Lower leg skin (tissue), 3 donors: Measurements from ENCODE around the gene LRP3.

Experiments used
- POLR2A ChIP-seq, 2 donors: fragments of 450-650 bp; IDR thresholded peaks; one replicate each; pipeline ENCODE4 v1.6.1; 2016 to 2017; ENCODE audit warnings: antibody characterized with exemption in 2 of 2, mild to moderate bottlenecking in 1 of 2, moderate library complexity in 1 of 2
- TF ChIP-seq, protein P1 (sequence below), 3 donors: fragments of 450-650 bp; IDR thresholded peaks; one replicate each; pipeline ENCODE4 v1.5.1; 2016; ENCODE audit warnings: antibody characterized with exemption in 3 of 3, mild to moderate bottlenecking in 3 of 3, moderate library complexity in 2 of 3

DNA sequence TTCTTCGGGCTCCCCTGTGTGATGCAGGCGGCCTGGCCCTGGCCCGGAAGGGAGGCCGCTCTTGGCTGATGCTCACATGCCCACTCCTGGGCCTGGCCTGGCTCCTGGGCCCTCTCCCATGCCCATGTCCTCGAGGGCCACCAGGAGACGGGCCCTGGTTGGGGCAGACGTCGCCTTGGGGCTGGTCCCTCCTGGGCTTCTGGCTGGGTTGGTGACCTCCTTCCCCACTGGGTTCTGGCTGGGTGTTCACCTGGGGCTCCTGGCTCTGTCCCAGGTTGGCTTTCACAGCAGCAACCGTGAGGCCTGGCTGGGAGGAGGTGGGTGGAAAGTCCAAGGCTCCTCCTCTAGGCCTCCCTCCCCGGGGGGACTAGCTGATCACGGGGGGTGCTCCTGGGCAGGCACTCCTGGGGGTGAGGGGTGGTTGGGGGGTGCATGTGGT, 47.0 kb downstream of the LRP3 start:
- TF ChIP-seq, protein P1, sequence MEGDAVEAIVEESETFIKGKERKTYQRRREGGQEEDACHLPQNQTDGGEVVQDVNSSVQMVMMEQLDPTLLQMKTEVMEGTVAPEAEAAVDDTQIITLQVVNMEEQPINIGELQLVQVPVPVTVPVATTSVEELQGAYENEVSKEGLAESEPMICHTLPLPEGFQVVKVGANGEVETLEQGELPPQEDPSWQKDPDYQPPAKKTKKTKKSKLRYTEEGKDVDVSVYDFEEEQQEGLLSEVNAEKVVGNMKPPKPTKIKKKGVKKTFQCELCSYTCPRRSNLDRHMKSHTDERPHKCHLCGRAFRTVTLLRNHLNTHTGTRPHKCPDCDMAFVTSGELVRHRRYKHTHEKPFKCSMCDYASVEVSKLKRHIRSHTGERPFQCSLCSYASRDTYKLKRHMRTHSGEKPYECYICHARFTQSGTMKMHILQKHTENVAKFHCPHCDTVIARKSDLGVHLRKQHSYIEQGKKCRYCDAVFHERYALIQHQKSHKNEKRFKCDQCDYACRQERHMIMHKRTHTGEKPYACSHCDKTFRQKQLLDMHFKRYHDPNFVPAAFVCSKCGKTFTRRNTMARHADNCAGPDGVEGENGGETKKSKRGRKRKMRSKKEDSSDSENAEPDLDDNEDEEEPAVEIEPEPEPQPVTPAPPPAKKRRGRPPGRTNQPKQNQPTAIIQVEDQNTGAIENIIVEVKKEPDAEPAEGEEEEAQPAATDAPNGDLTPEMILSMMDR (IDR thresholded peaks at IDR 0.05) = no peak
- no peak for TF ChIP-seq POLR2A (IDR thresholded peaks at IDR 0.05)
